Measurements from ENCODE around the gene ARL6IP4.

Gene ARL6IP4

DNA sequence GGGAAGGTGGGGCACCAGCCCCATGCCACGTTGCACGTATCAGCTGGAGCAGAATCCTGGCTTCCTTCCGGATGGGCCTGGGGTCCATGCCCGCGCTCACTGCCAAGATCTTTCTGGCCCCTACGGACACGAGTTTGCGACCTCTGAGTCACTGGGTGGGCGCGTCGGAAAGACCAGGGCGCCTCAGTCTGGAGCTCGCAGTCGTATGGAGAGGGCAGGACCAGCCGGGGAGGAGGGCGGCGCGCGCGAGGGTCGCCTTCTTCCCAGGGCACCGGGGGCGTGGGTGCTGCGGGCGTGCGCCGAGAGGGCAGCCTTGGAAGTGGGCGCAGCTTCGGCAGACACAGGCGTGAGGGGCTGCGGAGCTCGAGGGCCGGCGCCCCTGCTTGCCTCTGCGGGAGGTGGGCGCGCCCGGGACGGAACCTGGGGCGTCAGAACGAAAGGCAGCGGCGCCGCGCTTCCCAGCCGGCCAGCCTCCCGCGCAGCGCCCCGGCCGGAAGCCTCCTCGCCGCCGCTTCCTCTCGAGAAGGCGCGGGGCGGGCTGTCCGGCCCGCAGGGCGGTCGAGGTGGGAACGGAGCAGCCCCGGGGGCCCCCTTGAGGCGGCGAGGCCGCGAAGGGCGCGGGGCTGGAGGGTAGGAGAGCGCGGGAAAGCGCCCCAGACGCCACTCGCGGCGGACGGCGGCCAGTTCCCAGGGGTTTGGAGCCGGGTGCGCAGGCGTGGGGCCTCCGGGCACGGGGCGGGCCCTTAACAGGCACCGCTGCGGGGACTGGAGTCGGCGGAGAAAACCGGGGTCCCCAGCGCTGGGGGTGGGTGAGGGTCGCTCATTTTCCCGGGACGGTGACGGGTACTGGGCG lies at the start of gene ARL6IP4:
Gene ARL6IP4 (plus strand): TSS at position 499 of the 853 bp plus-strand sequence. CDS start 459 bp downstream, outside the sequence.
- TF ChIP-seq, protein P1, sequence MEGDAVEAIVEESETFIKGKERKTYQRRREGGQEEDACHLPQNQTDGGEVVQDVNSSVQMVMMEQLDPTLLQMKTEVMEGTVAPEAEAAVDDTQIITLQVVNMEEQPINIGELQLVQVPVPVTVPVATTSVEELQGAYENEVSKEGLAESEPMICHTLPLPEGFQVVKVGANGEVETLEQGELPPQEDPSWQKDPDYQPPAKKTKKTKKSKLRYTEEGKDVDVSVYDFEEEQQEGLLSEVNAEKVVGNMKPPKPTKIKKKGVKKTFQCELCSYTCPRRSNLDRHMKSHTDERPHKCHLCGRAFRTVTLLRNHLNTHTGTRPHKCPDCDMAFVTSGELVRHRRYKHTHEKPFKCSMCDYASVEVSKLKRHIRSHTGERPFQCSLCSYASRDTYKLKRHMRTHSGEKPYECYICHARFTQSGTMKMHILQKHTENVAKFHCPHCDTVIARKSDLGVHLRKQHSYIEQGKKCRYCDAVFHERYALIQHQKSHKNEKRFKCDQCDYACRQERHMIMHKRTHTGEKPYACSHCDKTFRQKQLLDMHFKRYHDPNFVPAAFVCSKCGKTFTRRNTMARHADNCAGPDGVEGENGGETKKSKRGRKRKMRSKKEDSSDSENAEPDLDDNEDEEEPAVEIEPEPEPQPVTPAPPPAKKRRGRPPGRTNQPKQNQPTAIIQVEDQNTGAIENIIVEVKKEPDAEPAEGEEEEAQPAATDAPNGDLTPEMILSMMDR (IDR thresholded peaks at IDR 0.05; ENCODE audit: insufficient read depth, low read length, poor library complexity, severe bottlenecking): no peak
- TF ChIP-seq EZH2phosphoT487 (conservative IDR thresholded peaks at IDR 0.05; ENCODE audit: low read length): no peak
- peaks cover 10% of the 10 kb centered on the region; the same call in 1 of the 2 replicates for H3F3A ChIP-seq (ENCODE audit: insufficient read depth)
- no peaks in the 10 kb centered on the region for H3K9me3 ChIP-seq (ENCODE audit: insufficient read depth, low read length)
- H3K36me3 ChIP-seq (ENCODE audit: low read length): no peaks in the 10 kb centered on the region
- peak within 1 kb of the TSS; percentile 61 for H2AFZ ChIP-seq (ENCODE audit: low read depth, low read length, severe bottlenecking)
- H3K4me3 ChIP-seq (ENCODE audit: insufficient read depth, low read length, poor library complexity, severe bottlenecking): peak within 1 kb of the TSS; percentile 94
- no peaks in the 10 kb centered on the region for H3K27me3 ChIP-seq (ENCODE audit: low read length)
- no peaks in the 10 kb centered on the region for H4K20me1 ChIP-seq (ENCODE audit: low read depth, low read length)
- H3K4me2 ChIP-seq (ENCODE audit: low read depth, low read length, poor library complexity, severe bottlenecking): peak within 1 kb of the TSS; percentile 75
- H3K27ac ChIP-seq (ENCODE audit: low read depth, low read length): peak within 1 kb of the TSS; percentile 58
- peak within 1 kb of the TSS; percentile 96 for H3K9ac ChIP-seq (ENCODE audit: low read length)
- H3K79me2 ChIP-seq (ENCODE audit: insufficient read depth, low read length): peaks cover 13% of the 10 kb centered on the region; the same call in 1 of the 2 replicates
- no peaks in the 10 kb centered on the region for H3K9me2 ChIP-seq (replicated peaks; ENCODE audit: insufficient read depth, low read length)

DNA sequence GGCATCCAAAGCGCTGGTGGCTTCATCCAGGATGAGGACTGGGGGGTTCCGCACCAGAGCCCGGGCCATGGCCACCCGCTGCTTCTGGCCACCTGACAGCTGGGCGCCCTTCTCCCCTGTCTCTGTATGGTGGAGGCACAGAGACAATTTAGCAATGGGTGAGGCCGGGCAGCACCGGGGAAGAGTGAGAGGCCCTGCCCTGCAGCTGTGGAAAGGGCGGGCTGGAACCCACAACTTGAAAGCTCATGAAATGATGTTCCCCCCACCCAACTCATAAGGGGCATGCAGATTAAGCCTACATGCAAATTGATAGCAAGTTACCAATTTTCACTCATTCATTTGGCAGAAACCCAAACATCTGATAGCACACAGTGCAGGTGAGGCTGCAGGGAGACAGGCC lies 48.3 kb upstream of the ARL6IP4 start:
- Histone ChIP-seq H3K27me3 (ENCODE audit: low read length) (no peaks in the 10 kb centered on the region), H2AFZ (ENCODE audit: low read depth, low read length, severe bottlenecking) (no peak overlapping the region), H3K79me2 (ENCODE audit: insufficient read depth, low read length) (no peaks in the 10 kb centered on the region), H3K4me3 (ENCODE audit: insufficient read depth, low read length, poor library complexity, severe bottlenecking) (no peak overlapping the region), H4K20me1 (ENCODE audit: low read depth, low read length) (no peaks in the 10 kb centered on the region), H3K9ac (ENCODE audit: low read length) (no peak overlapping the region), H3K27ac (ENCODE audit: low read depth, low read length) (no peak overlapping the region), H3K9me3 (ENCODE audit: insufficient read depth, low read length) (no peaks in the 10 kb centered on the region), H3K36me3 (ENCODE audit: low read length) (no peaks in the 10 kb centered on the region), H3F3A (ENCODE audit: insufficient read depth) (no peaks in the 10 kb centered on the region), H3K4me2 (ENCODE audit: low read depth, low read length, poor library complexity, severe bottlenecking) (no peak overlapping the region), H3K9me2 (replicated peaks; ENCODE audit: insufficient read depth, low read length) (no peaks in the 10 kb centered on the region)
- TF ChIP-seq EZH2phosphoT487 (conservative IDR thresholded peaks at IDR 0.05; ENCODE audit: low read length): no peak
- TF ChIP-seq, protein P1 (IDR thresholded peaks at IDR 0.05; ENCODE audit: insufficient read depth, low read length, poor library complexity, severe bottlenecking): no peak

DNA sequence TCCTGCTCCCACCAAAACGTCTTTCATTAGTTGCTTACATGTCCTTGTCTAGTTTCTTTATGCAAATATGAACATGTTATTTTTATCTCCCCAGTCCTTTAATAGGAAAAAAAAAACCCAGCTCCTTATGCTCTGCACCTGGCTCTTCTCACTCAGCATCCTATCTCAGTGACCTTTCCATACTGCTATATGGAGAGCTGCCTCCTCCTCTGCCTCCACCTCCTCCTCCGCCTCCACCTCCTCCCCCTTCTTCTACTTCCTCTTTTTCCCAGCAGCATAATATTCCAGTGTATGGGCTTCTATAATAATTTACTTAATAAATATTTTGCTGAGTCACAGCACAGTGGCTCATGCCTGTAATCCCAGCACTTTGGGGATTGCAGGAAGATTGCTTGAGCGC lies 45.8 kb upstream of the ARL6IP4 start:
- H3K27ac ChIP-seq (ENCODE audit: low read depth, low read length): no peak overlapping the region
- no peak overlapping the region for H3K9ac ChIP-seq (ENCODE audit: low read length)

More for the DNA sequence above, 45.8 kb upstream of the ARL6IP4 start:
- Histone ChIP-seq H3F3A (ENCODE audit: insufficient read depth) (no peaks in the 10 kb centered on the region), H3K36me3 (ENCODE audit: low read length) (no peaks in the 10 kb centered on the region), H4K20me1 (ENCODE audit: low read depth, low read length) (no peaks in the 10 kb centered on the region), H3K9me2 (replicated peaks; ENCODE audit: insufficient read depth, low read length) (no peaks in the 10 kb centered on the region), H3K79me2 (ENCODE audit: insufficient read depth, low read length) (no peaks in the 10 kb centered on the region), H3K4me2 (ENCODE audit: low read depth, low read length, poor library complexity, severe bottlenecking) (no peak overlapping the region), H3K9me3 (ENCODE audit: insufficient read depth, low read length) (no peaks in the 10 kb centered on the region), H2AFZ (ENCODE audit: low read depth, low read length, severe bottlenecking) (no peak overlapping the region), H3K27me3 (ENCODE audit: low read length) (no peaks in the 10 kb centered on the region), H3K4me3 (ENCODE audit: insufficient read depth, low read length, poor library complexity, severe bottlenecking) (no peak overlapping the region)
- no peak for TF ChIP-seq EZH2phosphoT487 (conservative IDR thresholded peaks at IDR 0.05; ENCODE audit: low read length)
- TF ChIP-seq, protein P1 (IDR thresholded peaks at IDR 0.05; ENCODE audit: insufficient read depth, low read length, poor library complexity, severe bottlenecking): no peak
